Measurements from ENCODE around the gene LRPPRC.
"Not testable (repeated sequence)": the region's sequence is repeated elsewhere in the genome, so short reads cannot be mapped to it uniquely, and the experiment has no call there.

Gene LRPPRC

DNA sequence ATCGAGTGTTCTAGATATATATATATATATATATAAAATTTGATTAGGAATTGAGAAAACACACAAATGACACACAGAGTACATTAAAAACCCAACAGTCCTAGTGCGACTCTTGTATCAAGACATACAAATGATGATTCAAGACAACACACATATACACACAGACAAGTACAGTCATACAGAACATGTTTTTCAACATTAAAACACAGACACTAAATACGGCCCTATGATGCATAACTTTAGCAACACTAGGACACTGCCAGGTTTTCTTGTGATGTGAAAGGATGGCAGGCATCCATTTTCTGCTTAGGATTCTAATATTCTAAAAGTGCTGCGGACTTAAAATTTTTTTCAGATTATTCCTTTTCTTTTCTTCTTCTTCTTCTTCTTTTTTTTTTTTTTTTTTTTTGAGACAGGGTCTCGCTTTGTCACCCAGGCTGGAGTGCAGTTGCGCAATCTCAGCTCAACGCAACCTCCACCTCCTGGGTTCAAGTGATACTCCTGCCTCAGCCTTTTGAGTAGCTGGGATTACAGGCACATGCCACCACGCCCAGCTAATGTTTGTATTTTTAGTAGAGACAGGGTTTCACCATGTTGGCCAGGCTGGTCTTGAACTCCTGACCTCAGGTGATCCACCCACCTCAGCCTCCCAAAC is 84.5 kb downstream of the LRPPRC start:
- not testable (repeated sequence) for H3K4me1 Mint-ChIP-seq; H3K27ac Mint-ChIP-seq; H3K27me3 Mint-ChIP-seq; H3K4me3 Mint-ChIP-seq; ATAC-seq (replicated peaks); DNase-seq; H3K9me3 Mint-ChIP-seq
- H3K36me3 Mint-ChIP-seq = peaks cover 21 to 45% of the 10 kb centered on the region in 2 donors

DNA sequence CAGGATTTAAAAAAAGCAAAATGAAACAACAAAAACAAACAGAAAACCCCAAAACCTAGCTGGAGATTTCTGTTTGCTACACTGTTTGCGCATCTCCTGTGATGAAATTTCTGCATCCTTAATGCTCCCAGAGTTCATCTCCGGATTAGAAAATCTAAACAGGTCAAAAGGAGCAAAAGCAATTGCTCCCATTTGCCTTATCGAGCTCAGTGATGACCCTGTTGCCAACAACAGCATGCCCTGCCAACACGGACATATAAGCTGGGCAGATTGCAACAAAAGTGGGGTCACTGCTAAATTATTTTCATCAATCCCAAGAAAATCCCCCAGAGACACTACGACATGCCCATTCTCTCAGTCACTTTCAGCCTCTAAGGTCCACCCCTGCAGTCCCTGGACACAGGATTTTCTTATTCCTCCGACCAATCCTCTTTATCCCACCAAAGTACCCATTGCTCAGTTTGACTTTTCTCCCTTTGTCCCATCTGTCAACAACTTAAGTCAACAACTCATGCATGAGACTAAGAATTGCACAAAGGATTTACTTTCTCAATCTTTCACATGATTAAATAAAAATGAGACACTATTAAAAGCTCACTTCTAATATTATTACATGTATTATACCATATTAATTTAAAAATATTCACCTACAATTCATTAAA is 89.2 kb downstream of the LRPPRC start:
- Mint-ChIP-seq H3K36me3 (peaks cover 29 to 51% of the 10 kb centered on the region in 2 donors), H3K9me3 (no peaks in the 10 kb centered on the region)
- ATAC-seq (replicated peaks) = no peak

DNA sequence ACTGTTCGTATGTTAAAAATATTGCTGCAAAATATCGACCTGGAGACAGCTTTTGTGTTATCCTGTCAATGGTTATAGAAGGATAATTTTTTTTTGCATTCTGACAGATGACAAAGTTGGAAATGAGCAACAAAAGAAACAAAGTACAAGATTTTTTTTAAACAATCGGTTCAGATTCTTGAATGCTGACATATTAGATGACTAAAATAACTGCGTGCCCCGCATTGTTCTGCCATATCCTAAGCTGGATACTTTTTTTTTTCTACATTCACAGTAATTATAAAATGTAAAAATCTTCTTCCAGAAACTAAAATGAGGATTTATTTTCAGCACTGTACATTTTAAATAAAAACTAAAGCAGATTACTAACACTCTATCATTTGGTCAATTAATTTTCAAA is 89.9 kb downstream of the LRPPRC start:
- Mint-ChIP-seq H3K27ac (no peak overlapping the region), H3K4me1 (peaks cover 4 to 6% of the 10 kb centered on the region in 2 donors)
- no peak for DNase-seq

More for the DNA sequence above, 89.2 kb downstream of the LRPPRC start:
- no peak for DNase-seq
- peaks cover 4 to 6% of the 10 kb centered on the region in 2 donors for H3K4me1 Mint-ChIP-seq
- H3K4me3 Mint-ChIP-seq = no peak overlapping the region
- peak overlapping the region; percentile 0 for H3K27ac Mint-ChIP-seq
- H3K27me3 Mint-ChIP-seq = no peaks in the 10 kb centered on the region

DNA sequence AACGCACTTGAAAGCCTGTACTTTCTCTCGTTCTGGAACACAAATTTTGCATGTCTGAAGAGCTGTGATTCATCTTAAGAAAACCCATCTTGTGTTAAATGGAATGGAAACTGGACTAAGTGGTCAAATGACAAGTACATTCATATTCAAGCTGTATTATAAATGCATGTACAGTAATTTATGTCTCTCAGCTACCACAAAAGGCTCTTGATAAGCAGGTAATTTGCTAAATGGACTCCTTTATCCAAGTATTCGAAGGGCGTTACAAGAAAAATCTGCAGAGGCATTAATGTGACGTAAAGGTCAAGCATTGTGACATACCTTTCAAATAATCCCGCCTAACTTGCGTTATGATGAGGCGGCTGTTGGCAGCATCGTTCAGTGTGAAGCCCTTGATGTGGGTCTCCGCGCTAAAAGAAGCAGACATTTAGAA is 90.4 kb downstream of the LRPPRC start:
- H3K27ac Mint-ChIP-seq = no peak overlapping the region
- ATAC-seq (replicated peaks) = no peak
- H3K4me1 Mint-ChIP-seq = peaks cover 4 to 6% of the 10 kb centered on the region in 2 donors
- peaks cover 32 to 51% of the 10 kb centered on the region in 2 donors for H3K36me3 Mint-ChIP-seq
- no peaks in the 10 kb centered on the region for H3K9me3 Mint-ChIP-seq
- H3K4me3 Mint-ChIP-seq = no peak overlapping the region
- DNase-seq = no peak
- no peaks in the 10 kb centered on the region for H3K27me3 Mint-ChIP-seq

More for the DNA sequence above, 89.9 kb downstream of the LRPPRC start:
- Mint-ChIP-seq H3K9me3 (no peaks in the 10 kb centered on the region), H3K27me3 (no peaks in the 10 kb centered on the region), H3K36me3 (peaks cover 29 to 51% of the 10 kb centered on the region in 2 donors), H3K4me3 (no peak overlapping the region)
- ATAC-seq (replicated peaks) = no peak

DNA sequence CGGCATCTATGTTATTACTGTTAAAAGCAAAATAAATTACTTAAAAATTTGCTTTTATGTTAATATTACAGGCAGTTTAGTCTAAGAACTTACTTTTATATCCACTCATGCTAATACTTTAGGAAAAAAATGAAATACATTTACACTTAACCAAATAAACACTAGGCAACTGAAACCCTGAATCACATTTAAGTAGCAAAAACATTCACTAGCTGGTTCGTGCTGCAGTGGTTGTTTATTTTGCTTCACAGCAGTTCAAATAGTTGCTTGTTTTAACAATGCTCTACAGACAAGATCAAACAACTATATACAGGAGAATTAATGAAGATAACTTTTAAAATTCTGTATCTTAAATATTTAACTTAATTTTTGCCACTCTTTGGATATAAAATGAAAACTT is 96.2 kb downstream of the LRPPRC start:
- Mint-ChIP-seq H3K4me3 (no peak overlapping the region), H3K27ac (no peak overlapping the region), H3K4me1 (no peaks in the 10 kb centered on the region), H3K36me3 (peaks cover 27 to 35% of the 10 kb centered on the region in 2 donors), H3K27me3 (no peaks in the 10 kb centered on the region), H3K9me3 (no peaks in the 10 kb centered on the region)
- ATAC-seq (replicated peaks) (no peak), DNase-seq (no peak)

DNA sequence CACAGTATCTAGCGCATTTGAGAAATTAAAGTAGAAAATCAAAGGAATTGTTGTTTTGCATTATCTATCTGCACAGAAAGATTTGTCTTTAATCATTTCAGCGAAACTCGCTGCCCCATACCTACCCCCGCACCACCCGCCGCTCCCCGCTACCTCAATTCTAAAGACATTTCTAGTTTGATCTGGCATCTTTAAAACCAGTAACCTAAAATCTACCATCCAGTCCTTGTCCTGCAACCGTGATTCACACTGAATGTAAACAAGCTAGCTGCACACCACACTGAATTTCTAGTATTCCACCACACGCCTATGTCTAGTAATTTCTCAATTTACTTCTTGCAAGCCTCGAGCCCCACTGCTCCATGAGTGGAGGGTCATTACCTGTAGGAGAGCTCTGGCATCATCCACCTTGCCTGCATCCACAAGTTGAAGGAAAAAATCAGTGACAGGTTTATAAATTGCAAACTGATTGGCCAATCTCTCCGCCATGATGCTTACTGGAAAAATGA is 96.9 kb downstream of the LRPPRC start:
- no peaks in the 10 kb centered on the region for H3K27me3 Mint-ChIP-seq
- no peak overlapping the region for H3K4me3 Mint-ChIP-seq
- DNase-seq (no peak), ATAC-seq (replicated peaks) (no peak)
- peaks cover 27 to 35% of the 10 kb centered on the region in 2 donors for H3K36me3 Mint-ChIP-seq
- no peaks in the 10 kb centered on the region for H3K4me1 Mint-ChIP-seq
- H3K27ac Mint-ChIP-seq = no peak overlapping the region
- no peaks in the 10 kb centered on the region for H3K9me3 Mint-ChIP-seq

DNA sequence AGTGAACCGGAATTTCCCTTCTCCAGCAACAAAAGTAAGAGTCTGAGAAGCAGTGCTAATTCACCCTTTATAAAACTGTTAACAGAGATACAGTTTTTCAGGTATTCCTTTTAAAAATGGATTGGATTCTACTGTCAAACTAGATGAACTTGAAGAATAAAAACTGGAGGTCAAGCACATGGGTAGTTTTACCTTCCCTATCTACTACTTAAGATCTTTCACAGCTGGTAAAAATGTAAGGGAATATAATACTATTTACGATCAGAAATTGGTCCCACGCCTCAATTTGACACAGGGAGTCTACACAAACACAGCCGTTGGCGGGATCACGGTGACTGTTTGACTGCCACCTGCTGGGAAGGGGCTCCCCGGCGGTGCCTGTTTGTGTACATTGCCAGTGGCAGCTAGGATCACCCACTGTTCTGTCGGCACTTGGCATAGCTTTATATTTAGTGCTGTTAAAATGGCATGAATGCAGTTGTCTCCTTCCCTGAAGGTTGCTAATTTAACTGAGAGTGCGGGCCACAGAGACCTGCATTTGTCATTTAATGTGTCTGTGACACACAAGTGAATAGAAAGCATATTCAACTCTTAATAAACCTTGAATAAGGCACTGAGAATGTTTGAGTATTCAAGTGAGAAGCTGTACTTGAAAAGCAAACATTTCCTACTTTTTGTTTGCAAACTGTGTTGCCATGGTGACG is 97.5 kb downstream of the LRPPRC start:
- DNase-seq (no peak), ATAC-seq (replicated peaks) (no peak)
- Mint-ChIP-seq H3K27me3 (no peaks in the 10 kb centered on the region), H3K9me3 (no peaks in the 10 kb centered on the region), H3K4me1 (no peaks in the 10 kb centered on the region), H3K4me3 (no peak overlapping the region), H3K27ac (no peak overlapping the region), H3K36me3 (peaks cover 30 to 39% of the 10 kb centered on the region in 2 donors)

DNA sequence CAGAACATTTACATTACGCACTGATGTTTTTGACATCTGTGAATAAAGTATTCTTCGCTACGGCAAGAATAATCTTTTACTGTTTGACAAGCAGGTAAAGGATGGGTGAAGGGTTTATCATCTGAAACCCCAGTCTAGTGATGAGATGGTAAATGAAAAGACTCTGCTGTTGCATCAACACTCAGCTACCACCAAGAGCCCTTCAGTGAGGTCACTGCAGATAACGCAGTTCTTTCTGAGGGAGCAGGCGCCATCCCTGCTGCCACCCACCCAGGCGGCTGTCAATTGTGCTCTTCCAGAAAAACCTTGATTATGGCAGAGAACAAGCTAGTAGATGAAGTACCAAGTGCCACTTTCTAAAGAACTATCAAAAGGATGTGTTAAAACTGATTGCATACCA is 98.3 kb downstream of the LRPPRC start:
- DNase-seq = no peak
- no peak overlapping the region for H3K4me3 Mint-ChIP-seq
- H3K27me3 Mint-ChIP-seq = no peaks in the 10 kb centered on the region
- no peaks in the 10 kb centered on the region for H3K9me3 Mint-ChIP-seq
- peaks cover 33 to 39% of the 10 kb centered on the region in 2 donors for H3K36me3 Mint-ChIP-seq
- no peak for ATAC-seq (replicated peaks)
- H3K27ac Mint-ChIP-seq = no peak overlapping the region
- no peaks in the 10 kb centered on the region for H3K4me1 Mint-ChIP-seq

DNA sequence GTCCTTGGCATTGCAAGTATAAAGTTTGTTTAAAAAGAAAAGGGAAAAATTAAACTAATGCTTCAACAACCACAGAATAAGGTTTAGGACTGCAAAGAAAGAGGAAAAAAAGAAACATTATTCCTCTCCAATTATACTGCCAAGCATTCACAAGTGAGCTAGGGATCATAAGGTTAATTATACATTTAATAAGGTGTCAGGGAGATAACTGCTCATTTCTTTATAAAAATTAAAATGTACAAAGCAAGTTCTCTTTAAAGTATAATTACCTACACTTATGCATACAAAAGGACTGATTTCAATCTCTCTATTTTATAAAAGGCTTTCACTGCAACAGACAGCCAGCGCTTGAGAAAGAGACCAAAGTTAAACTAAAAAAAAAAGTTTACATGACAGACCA is 98.9 kb downstream of the LRPPRC start:
- DNase-seq (no peak), ATAC-seq (replicated peaks) (no peak)
- Mint-ChIP-seq H3K4me3 (no peak overlapping the region), H3K27me3 (no peaks in the 10 kb centered on the region), H3K36me3 (peaks cover 35 to 42% of the 10 kb centered on the region in 2 donors), H3K4me1 (no peaks in the 10 kb centered on the region), H3K27ac (no peak overlapping the region), H3K9me3 (no peaks in the 10 kb centered on the region)

DNA sequence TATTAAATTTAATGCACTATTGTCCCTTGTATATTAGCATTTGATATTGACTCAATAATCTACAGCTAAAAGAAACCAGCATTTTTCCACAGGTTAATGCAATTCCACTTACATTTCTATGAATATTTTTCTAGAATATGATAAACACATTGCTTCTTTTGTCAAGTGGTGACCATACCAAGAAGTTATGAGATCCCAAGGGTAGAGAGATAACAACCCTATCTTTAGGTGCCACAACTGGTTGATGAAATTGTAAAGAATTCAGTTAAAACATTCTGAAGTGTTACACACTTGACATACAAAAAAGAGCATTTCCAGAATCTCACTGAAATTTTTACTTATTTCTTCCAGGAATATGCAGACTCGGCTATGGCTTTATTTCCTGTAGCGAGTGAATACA is 101.0 kb downstream of the LRPPRC start:
- H3K27ac Mint-ChIP-seq = no peak overlapping the region
- no peaks in the 10 kb centered on the region for H3K9me3 Mint-ChIP-seq
- H3K4me1 Mint-ChIP-seq = no peaks in the 10 kb centered on the region
- ATAC-seq (replicated peaks) (no peak), DNase-seq (no peak)
- H3K4me3 Mint-ChIP-seq = no peak overlapping the region
- no peaks in the 10 kb centered on the region for H3K27me3 Mint-ChIP-seq
- peaks cover 45 to 52% of the 10 kb centered on the region in 2 donors for H3K36me3 Mint-ChIP-seq

DNA sequence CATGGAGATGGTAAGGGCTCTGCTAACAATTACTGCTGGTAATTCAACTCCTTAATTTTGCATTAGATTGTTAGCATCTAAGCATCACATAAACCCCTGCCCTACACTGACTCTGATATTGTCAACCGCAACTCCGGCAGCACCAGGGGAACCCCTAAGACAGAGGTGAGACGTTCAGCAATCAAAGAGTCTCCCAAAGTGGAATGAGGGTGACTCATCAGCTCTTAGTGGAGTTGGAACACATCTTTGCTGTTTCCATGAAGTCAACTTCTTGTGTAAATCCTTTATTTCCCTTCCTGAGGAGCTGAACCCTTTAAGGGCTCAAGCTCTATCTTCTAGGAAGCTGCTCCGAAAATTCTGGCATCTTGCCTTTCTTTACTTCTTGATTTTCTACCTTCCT is 104.9 kb downstream of the LRPPRC start:
- no peaks in the 10 kb centered on the region for H3K27me3 Mint-ChIP-seq
- no peaks in the 10 kb centered on the region for H3K9me3 Mint-ChIP-seq

DNA sequence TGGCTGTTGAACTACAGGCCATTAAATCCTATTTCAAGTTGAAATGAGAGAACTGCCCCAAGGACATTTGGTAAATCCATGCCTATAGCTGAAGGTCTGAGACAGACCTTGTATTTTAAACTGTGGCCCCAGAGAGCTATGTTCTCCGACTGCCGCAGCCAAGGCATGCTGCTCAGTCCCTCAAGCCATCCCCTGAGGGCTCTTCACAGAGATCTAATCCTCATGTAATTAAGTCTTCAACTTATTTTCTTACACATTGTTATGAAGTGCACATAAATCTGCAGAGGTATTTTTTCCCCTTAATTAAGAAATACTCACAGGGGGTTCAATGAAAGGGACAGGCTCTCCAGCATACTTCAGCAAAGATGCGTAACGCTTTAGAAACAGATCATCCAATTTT is 106.4 kb downstream of the LRPPRC start:
- Mint-ChIP-seq H3K36me3 (peaks cover 43 to 68% of the 10 kb centered on the region in 2 donors), H3K27me3 (no peaks in the 10 kb centered on the region), H3K9me3 (no peaks in the 10 kb centered on the region), H3K4me1 (no peaks in the 10 kb centered on the region), H3K4me3 (no peak overlapping the region), H3K27ac (no peak overlapping the region)
- no peak for ATAC-seq (replicated peaks)
- DNase-seq = no peak

More for the DNA sequence above, 104.9 kb downstream of the LRPPRC start:
- Mint-ChIP-seq H3K36me3 (peaks cover 46 to 70% of the 10 kb centered on the region in 2 donors), H3K4me3 (no peak overlapping the region), H3K4me1 (no peaks in the 10 kb centered on the region), H3K27ac (no peak overlapping the region)
- no peak for DNase-seq
- ATAC-seq (replicated peaks) = no peak

DNA sequence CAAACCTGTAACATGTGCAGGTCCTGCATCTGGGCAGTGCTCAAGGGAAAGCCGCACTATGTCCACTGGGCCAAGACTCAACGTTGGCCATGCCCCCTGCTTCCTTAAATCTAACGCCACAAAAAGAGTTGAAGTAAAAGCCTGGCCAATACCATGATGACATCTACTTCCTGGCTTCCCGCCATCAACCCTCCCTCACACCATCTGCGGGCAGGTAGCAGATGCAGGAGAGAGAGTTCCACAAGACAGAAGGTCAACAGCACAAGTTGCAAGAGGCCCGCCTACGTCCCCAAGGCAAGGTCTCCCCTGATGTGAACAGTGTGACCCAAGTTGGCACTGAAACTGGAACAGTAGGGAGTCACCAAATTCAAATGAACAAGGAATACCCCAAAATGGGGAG is 108.6 kb downstream of the LRPPRC start:
- H3K27ac Mint-ChIP-seq = no peak overlapping the region

DNA sequence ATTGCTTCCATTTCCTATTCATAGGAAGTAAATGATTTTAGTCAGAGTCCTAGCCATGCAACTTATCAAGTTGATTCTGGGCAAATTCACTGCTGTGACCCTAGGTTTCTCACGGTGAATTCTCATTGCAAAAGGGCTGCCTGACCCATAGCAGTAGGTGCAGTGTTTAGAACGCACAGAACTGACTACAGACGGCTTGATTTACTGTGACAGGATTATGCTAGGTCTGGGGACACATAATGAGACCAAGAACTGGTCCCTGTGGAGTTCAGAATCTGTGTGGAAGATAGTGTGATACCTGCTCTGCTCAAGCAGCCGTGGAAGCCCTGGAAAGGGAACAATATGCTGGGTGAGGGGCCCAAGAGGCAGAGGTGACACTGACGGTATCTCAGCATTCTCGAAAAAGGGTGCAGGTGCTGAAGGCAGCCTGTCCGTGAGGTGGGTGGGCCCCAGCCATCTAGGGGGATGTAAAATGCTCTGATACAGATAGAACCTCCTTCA is 110.6 kb downstream of the LRPPRC start:
- ATAC-seq (replicated peaks) (no peak), DNase-seq (no peak)
- Mint-ChIP-seq H3K4me1 (no peaks in the 10 kb centered on the region), H3K4me3 (no peak overlapping the region), H3K27ac (no peak overlapping the region), H3K27me3 (no peaks in the 10 kb centered on the region), H3K9me3 (no peaks in the 10 kb centered on the region), H3K36me3 (peaks cover 34 to 48% of the 10 kb centered on the region in 2 donors)

More for the DNA sequence above, 108.6 kb downstream of the LRPPRC start:
- H3K36me3 Mint-ChIP-seq = peaks cover 36 to 63% of the 10 kb centered on the region in 2 donors
- H3K4me1 Mint-ChIP-seq = no peaks in the 10 kb centered on the region
- DNase-seq (no peak), ATAC-seq (replicated peaks) (no peak)
- H3K9me3 Mint-ChIP-seq = no peaks in the 10 kb centered on the region
- no peaks in the 10 kb centered on the region for H3K27me3 Mint-ChIP-seq
- H3K4me3 Mint-ChIP-seq = no peak overlapping the region
